H1 (cell line): Measurements from ENCODE around the gene TNRC6A. TPM values are rescaled to one million over a fixed set of nuclear protein-coding genes. Genes with fewer than 3 reads are reported as not detected.

Experiments
- CTCF ChIA-PET: fragments of 300-600 bp; sonication (Branson Sonifier 250); formaldehyde crosslinking; loops from one replicate; lab custom pipeline; 2021; ENCODE audit not compliant: partially characterized antibody; lab: Charles Lee
- POLR2A ChIA-PET: fragments of 300-600 bp; sonication (Branson Sonifier 250); formaldehyde crosslinking; loops from one replicate; lab custom pipeline; 2021; ENCODE audit warnings: inconsistent platforms; ENCODE audit not compliant: partially characterized antibody; lab: Charles Lee
- DNase-seq, 2 experiments: peaks; one replicate each; pipeline versions ENCODE4 v3.0.0 to v3.0.0-alpha.2; 2010 to 2022; ENCODE audit warnings: low spot score in 2 of 2, low read depth in 1 of 2, mixed read lengths in 1 of 2
- FAIRE-seq: peaks from 2 replicates; lab custom pipeline; 2011; peaks lifted over from hg19 to GRCh38; lab: Jason Lieb, UNC
- H2AFZ ChIP-seq: 2 replicates; pipeline ENCODE4 v1.8.1; 2012; ENCODE audit warnings: low read length, inconsistent platforms
- H2AK5ac ChIP-seq: 2 replicates; pipeline ENCODE4 v1.6.1; 2013; ENCODE audit warnings: low read depth, low read length
- H2BK120ac ChIP-seq: replicated peaks from 2 replicates; pipeline ENCODE3; 2013; ENCODE audit warnings: low read depth, low read length, inconsistent platforms
- H2BK12ac ChIP-seq: 2 replicates; pipeline ENCODE4 v1.6.1; 2013; ENCODE audit warnings: low read depth, low read length
- H2BK15ac ChIP-seq: 2 replicates; pipeline ENCODE4 v1.6.1; 2013; ENCODE audit warnings: low read length
- H2BK20ac ChIP-seq: 2 replicates; pipeline ENCODE4 v1.6.1; 2013; ENCODE audit warnings: low read length
- H2BK5ac ChIP-seq: 2 replicates; pipeline ENCODE4 v1.6.1; 2013; ENCODE audit warnings: low read depth, low read length
- H3K14ac ChIP-seq: 2 replicates; pipeline ENCODE4 v1.6.1; 2013; ENCODE audit warnings: inconsistent platforms; ENCODE audit not compliant: insufficient read length
- H3K18ac ChIP-seq: 2 replicates; pipeline ENCODE4 v1.6.1; 2013; ENCODE audit warnings: low read length; ENCODE audit errors: extremely low read depth
- H3K23ac ChIP-seq: 2 replicates; pipeline ENCODE4 v1.6.1; 2013; ENCODE audit warnings: inconsistent platforms; ENCODE audit not compliant: insufficient read length
- H3K23me2 ChIP-seq: 2 replicates; pipeline ENCODE4 v1.6.1; 2013; ENCODE audit warnings: low read depth, low read length
- H3K27ac ChIP-seq: 2 replicates; pipeline ENCODE4 v1.6.1; 2011; ENCODE audit warnings: low read depth, low read length, inconsistent platforms
- H3K27me3 ChIP-seq, 4 experiments: replicated peaks in 1 of 4; 1 replicate in 1 of 4; 2 replicates in 3 of 4; pipeline versions ENCODE4 v1.6.1 to v1.8.1; 2011 to 2013; ENCODE audit warnings: low read length in 3 of 4, mild to moderate bottlenecking in 3 of 4, inconsistent platforms in 2 of 4, mixed read lengths in 2 of 4, moderate library complexity in 1 of 4; ENCODE audit not compliant: control insufficient read depth in 3 of 4, insufficient read depth in 3 of 4; ENCODE audit errors: extremely low read depth in 1 of 4
- H3K36me3 ChIP-seq, 4 experiments: 2 replicates each; pipeline versions ENCODE4 v1.6.1 to v1.8.1; 2011 to 2013; ENCODE audit warnings: mild to moderate bottlenecking in 4 of 4, low read length in 3 of 4, moderate library complexity in 2 of 4, control low read depth in 1 of 4, inconsistent platforms in 1 of 4; ENCODE audit not compliant: insufficient read depth in 4 of 4, control insufficient read depth in 2 of 4
- H3K4ac ChIP-seq: replicated peaks from 2 replicates; pipeline ENCODE3; 2013; ENCODE audit warnings: low read length, low read depth, mixed read lengths, inconsistent platforms; ENCODE audit not compliant: insufficient read length
- H3K4me1 ChIP-seq, 4 experiments: replicated peaks in 1 of 4; 1 replicate in 1 of 4; 2 replicates in 3 of 4; pipeline versions ENCODE4 v1.6.1 to v1.8.1; 2011 to 2013; ENCODE audit warnings: low read length in 3 of 4, inconsistent platforms in 2 of 4, mixed read lengths in 1 of 4; ENCODE audit not compliant: insufficient read depth in 4 of 4, control insufficient read depth in 3 of 4
- H3K4me2 ChIP-seq, 2 experiments: 2 replicates each; pipeline versions ENCODE4 v1.6.1 to v1.8.1; 2011 to 2013; ENCODE audit warnings: low read depth in 2 of 2, low read length in 2 of 2, control low read depth in 1 of 2, inconsistent platforms in 1 of 2, mild to moderate bottlenecking in 1 of 2; ENCODE audit not compliant: insufficient read depth in 1 of 2
- H3K4me3 ChIP-seq, 4 experiments: fragments of 200-600, 300-600 bp in 1 of 4; sonication (generic), shearing (Covaris generic), sonication (Bioruptor Twin) in 1 of 4; 2 replicates each; pipeline versions ENCODE4 v1.5.1 to v1.8.1; 2011 to 2016; ENCODE audit warnings: low read length in 4 of 4, low read depth in 3 of 4, control low read depth in 2 of 4, inconsistent platforms in 2 of 4, mild to moderate bottlenecking in 2 of 4, mixed read lengths in 1 of 4, moderate library complexity in 1 of 4; ENCODE audit not compliant: insufficient read depth in 2 of 4; ENCODE audit errors: extremely low read depth in 1 of 4
- H3K56ac ChIP-seq: replicated peaks from 2 replicates; pipeline ENCODE3; 2013; ENCODE audit warnings: low read depth, mild to moderate bottlenecking, mixed read lengths, low read length, inconsistent platforms; ENCODE audit not compliant: insufficient read length
- H3K79me1 ChIP-seq: 2 replicates; pipeline ENCODE4 v1.6.1; 2013; ENCODE audit warnings: low read depth, low read length, control low read depth
- H3K79me2 ChIP-seq, 2 experiments: 2 replicates each; pipeline versions ENCODE4 v1.6.1 to v1.8.1; 2012 to 2013; ENCODE audit warnings: low read length in 2 of 2, mild to moderate bottlenecking in 2 of 2, inconsistent platforms in 1 of 2; ENCODE audit not compliant: insufficient read depth in 2 of 2, control insufficient read depth in 1 of 2
- H3K9ac ChIP-seq, 4 experiments: replicated peaks in 1 of 4; 1 replicate in 1 of 4; 2 replicates in 3 of 4; pipeline versions ENCODE4 v1.6.1 to v1.8.1; 2011 to 2013; ENCODE audit warnings: low read depth in 3 of 4, low read length in 3 of 4, control low read depth in 2 of 4, mild to moderate bottlenecking in 2 of 4, moderate library complexity in 2 of 4, inconsistent platforms in 1 of 4; ENCODE audit errors: extremely low read depth in 1 of 4
- H3K9me3 ChIP-seq, 2 experiments: 2 replicates each; pipeline versions ENCODE4 v1.6.1 to v1.8.1; 2012 to 2013; ENCODE audit warnings: mild to moderate bottlenecking in 2 of 2, moderate library complexity in 2 of 2, control low read depth in 1 of 2, inconsistent platforms in 1 of 2, low read depth in 1 of 2, low read length in 1 of 2, mixed read lengths in 1 of 2; ENCODE audit not compliant: insufficient read depth in 2 of 2
- H4K20me1 ChIP-seq, 2 experiments: replicated peaks in 1 of 2; 2 replicates each; pipeline versions ENCODE3 to v1.8.1; 2011 to 2013; ENCODE audit warnings: inconsistent platforms in 2 of 2, low read length in 2 of 2, mild to moderate bottlenecking in 1 of 2; ENCODE audit not compliant: insufficient read depth in 2 of 2, control insufficient read depth in 1 of 2
- H4K5ac ChIP-seq: 2 replicates; pipeline ENCODE4 v1.6.1; 2013; ENCODE audit warnings: low read length, low read depth, mixed read lengths, inconsistent platforms; ENCODE audit not compliant: insufficient read length
- H4K8ac ChIP-seq: 2 replicates; pipeline ENCODE4 v1.8.0; 2013; ENCODE audit warnings: mild to moderate bottlenecking, moderate library complexity, low read length, inconsistent platforms; ENCODE audit not compliant: insufficient read depth; ENCODE audit errors: extremely low read depth
- H4K91ac ChIP-seq: replicated peaks from 2 replicates; pipeline ENCODE3; 2013; ENCODE audit warnings: low read length, mixed read lengths, inconsistent platforms; ENCODE audit not compliant: insufficient read length
- CBX5 ChIP-seq: fragments of 300-800, 300-1000 bp; sonication (generic); IDR thresholded peaks from 2 replicates; pipeline ENCODE4 v1.7.1; 2016; ENCODE audit warnings: antibody characterized with exemption, low read length, low read depth
- EZH2 ChIP-seq: fragments of 200-600 bp; sonication (generic); IDR thresholded peaks from 2 replicates; pipeline ENCODE4 v1.7.1; 2012; ENCODE audit warnings: low read depth, mild to moderate bottlenecking, moderate library complexity, low read length, inconsistent platforms; ENCODE audit not compliant: severe bottlenecking
- HDAC2 ChIP-seq, 2 experiments: fragments of 300-600 bp in 1 of 2; sonication (generic) in 1 of 2; IDR thresholded peaks; 2 replicates each; pipeline ENCODE4 v1.6.1; 2011 to 2012; ENCODE audit warnings: low read depth in 2 of 2, low read length in 2 of 2, mild to moderate bottlenecking in 2 of 2, moderate library complexity in 2 of 2, borderline replicate concordance in 1 of 2, inconsistent platforms in 1 of 2
- KDM4A ChIP-seq: IDR thresholded peaks from one replicate; pipeline ENCODE4 v1.7.1; 2012; ENCODE audit warnings: low read depth, mild to moderate bottlenecking, moderate library complexity, low read length, inconsistent platforms; ENCODE audit not compliant: severe bottlenecking
- PHF8 ChIP-seq: fragments of 200-600 bp; sonication (generic); conservative IDR thresholded peaks from 2 replicates; pipeline ENCODE4 v1.7.1; 2012; ENCODE audit warnings: low read depth, mild to moderate bottlenecking, inconsistent platforms, low read length, moderate library complexity
- WGBS, 2 experiments: shearing (Covaris generic) in 1 of 2; methylation state at CpG; one replicate each; pipeline versions ENCODE4 v1.1.6 to v1.1.7; 2013 to 2015; ENCODE audit warnings: low lambda C conversion rate in 2 of 2, mixed read lengths in 2 of 2, inconsistent platforms in 1 of 2, low coverage in 1 of 2, missing lambda C conversion rate in 1 of 2; ENCODE audit not compliant: insufficient replicate concordance in 2 of 2, insufficient coverage in 1 of 2, insufficient read length in 1 of 2; ENCODE audit errors: extremely low coverage in 1 of 2, missing lambda C conversion rate in 1 of 2; 5-methylcytosine and 5-hydroxymethylcytosine counted together
- polyA plus RNA-seq, 7 experiments: library from polyadenylated mRNA; depleted of rRNA in 3 of 7; stranded (reverse) in 5 of 7; unstranded in 2 of 7; fragments of >200 nt in 5 of 7; fragments of 200-250 nt in 2 of 7; gene quantifications; 1 replicate in 5 of 7; 2 replicates in 1 of 7; 4 replicates in 1 of 7; pipeline versions ENCODE4 v1.2.1 to v1.2.3, GENCODE V29; 2011 to 2013; ENCODE audit warnings: missing spikeins in 2 of 7, mixed read lengths in 2 of 7
- total RNA-seq: library from RNA; stranded (reverse); fragmentation: NEBNext Ultra II Directional; extraction: Animal tissue kit (Norgen Biotek cat#: 25700); gene quantifications from 2 replicates; pipeline ENCODE4 v1.2.1, GENCODE V29; 2021
- TF ChIP-seq, protein P1 (sequence below): IDR thresholded peaks from 2 replicates; pipeline ENCODE4 v1.6.1; 2012; ENCODE audit warnings: inconsistent platforms
- TF ChIP-seq, protein P2 (sequence below), 3 experiments: IDR thresholded peaks; 1 replicate in 2 of 3; 2 replicates in 1 of 3; pipeline versions ENCODE4 v1.5.1 to v1.6.1; 2011; ENCODE audit warnings: low read length in 3 of 3, mild to moderate bottlenecking in 3 of 3, inconsistent platforms in 2 of 3, low read depth in 1 of 3, moderate library complexity in 1 of 3; ENCODE audit not compliant: insufficient read depth in 1 of 3; ENCODE audit errors: control extremely low read depth in 1 of 3
- TF ChIP-seq, protein P3 (sequence below): IDR thresholded peaks from 2 replicates; pipeline ENCODE4 v1.6.1; 2011; ENCODE audit warnings: low read depth, mild to moderate bottlenecking, low read length; ENCODE audit not compliant: insufficient read depth

TNRC6A gene
- total and polyA plus RNA-seq, 2 of the 8 experiments (the other 6 are each of a cell fraction or from before 2014, with no cell fraction given): 67.6 to 103 TPM

- H4K20me1 ChIP-seq: peaks cover 33 to 40% of the 10 kb centered on the region in 2 experiments
- H3K4ac ChIP-seq: no peak overlapping the region
- H3K14ac ChIP-seq: no peak overlapping the region
- peaks cover 0 to 9% (median under 1%) of the 10 kb centered on the region in 4 experiments; a peak in 3 of 7 replicates for H3K4me1 ChIP-seq
- H3K4me2 ChIP-seq: no peak overlapping the region
- H3K79me1 ChIP-seq: peaks cover 10% of the 10 kb centered on the region; the same call in 1 of the 2 replicates
- H2BK5ac ChIP-seq: no peak overlapping the region
- H3K4me3 ChIP-seq: no peak overlapping the region
- no peak overlapping the region for H4K91ac ChIP-seq
- H2AFZ ChIP-seq: no peak overlapping the region
- no peak overlapping the region for H3K56ac ChIP-seq
- ChIA-PET CTCF (interaction anchor here (1.5 kb wide), 1 partner anchor 12 kb away, joined by 3 read pairs; no protein-coding TSS in a partner anchor), POLR2A (interaction anchor here (0.9 to 2.7 kb wide), 6 partner anchors 8 to 16 kb away, joined by 3 to 9 read pairs (median 4); no protein-coding TSS in a partner anchor)
- DNase-seq (no peak), FAIRE-seq (no peak)
- no peaks in the 10 kb centered on the region for H3K23me2 ChIP-seq
- H2AK5ac ChIP-seq: no peak overlapping the region
- H3K9me3 ChIP-seq: no peaks in the 10 kb centered on the region
- H3K27ac ChIP-seq: no peak overlapping the region
- H3K9ac ChIP-seq: no peak overlapping the region
- H2BK15ac ChIP-seq: no peak overlapping the region
- no peak overlapping the region for H4K5ac ChIP-seq
- H4K8ac ChIP-seq: no peak overlapping the region
- no peak overlapping the region for H3K18ac ChIP-seq
- WGBS, 2 experiments: 90% methylated on average over 2 of the region's 2 CpGs; no CpG with 5 or more reads in 1 of the 2 experiments
- no peaks in the 10 kb centered on the region; a peak in 1 of 7 replicates for H3K27me3 ChIP-seq
- H3K79me2 ChIP-seq: peaks cover 29 to 100% of the 10 kb centered on the region in 2 experiments
- H3K23ac ChIP-seq: no peak overlapping the region
- H2BK120ac ChIP-seq: no peak overlapping the region
- no peak overlapping the region for H2BK20ac ChIP-seq
- no peak overlapping the region for H2BK12ac ChIP-seq
- H3K36me3 ChIP-seq: peaks cover 0 to 23% (median 5%) of the 10 kb centered on the region in 4 experiments; a peak in 5 of 8 replicates
- no peak for TF ChIP-seq HDAC2 (IDR thresholded peaks at IDR 0.05; ENCODE audit: borderline replicate concordance in 1 of 2, low read depth in 2 of 2, low read length in 2 of 2)
- TF ChIP-seq, protein P1, sequence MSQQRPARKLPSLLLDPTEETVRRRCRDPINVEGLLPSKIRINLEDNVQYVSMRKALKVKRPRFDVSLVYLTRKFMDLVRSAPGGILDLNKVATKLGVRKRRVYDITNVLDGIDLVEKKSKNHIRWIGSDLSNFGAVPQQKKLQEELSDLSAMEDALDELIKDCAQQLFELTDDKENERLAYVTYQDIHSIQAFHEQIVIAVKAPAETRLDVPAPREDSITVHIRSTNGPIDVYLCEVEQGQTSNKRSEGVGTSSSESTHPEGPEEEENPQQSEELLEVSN: no peak
- TF ChIP-seq, protein P2, sequence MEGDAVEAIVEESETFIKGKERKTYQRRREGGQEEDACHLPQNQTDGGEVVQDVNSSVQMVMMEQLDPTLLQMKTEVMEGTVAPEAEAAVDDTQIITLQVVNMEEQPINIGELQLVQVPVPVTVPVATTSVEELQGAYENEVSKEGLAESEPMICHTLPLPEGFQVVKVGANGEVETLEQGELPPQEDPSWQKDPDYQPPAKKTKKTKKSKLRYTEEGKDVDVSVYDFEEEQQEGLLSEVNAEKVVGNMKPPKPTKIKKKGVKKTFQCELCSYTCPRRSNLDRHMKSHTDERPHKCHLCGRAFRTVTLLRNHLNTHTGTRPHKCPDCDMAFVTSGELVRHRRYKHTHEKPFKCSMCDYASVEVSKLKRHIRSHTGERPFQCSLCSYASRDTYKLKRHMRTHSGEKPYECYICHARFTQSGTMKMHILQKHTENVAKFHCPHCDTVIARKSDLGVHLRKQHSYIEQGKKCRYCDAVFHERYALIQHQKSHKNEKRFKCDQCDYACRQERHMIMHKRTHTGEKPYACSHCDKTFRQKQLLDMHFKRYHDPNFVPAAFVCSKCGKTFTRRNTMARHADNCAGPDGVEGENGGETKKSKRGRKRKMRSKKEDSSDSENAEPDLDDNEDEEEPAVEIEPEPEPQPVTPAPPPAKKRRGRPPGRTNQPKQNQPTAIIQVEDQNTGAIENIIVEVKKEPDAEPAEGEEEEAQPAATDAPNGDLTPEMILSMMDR (IDR thresholded peaks at IDR 0.05; ENCODE audit: control extremely low read depth in 1 of 3, insufficient read depth in 1 of 3, low read depth in 1 of 3, low read length in 3 of 3): no peak
- TF ChIP-seq, protein P3, sequence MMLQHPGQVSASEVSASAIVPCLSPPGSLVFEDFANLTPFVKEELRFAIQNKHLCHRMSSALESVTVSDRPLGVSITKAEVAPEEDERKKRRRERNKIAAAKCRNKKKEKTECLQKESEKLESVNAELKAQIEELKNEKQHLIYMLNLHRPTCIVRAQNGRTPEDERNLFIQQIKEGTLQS: no peak
- TF ChIP-seq PHF8: no peak
- TF ChIP-seq EZH2: no peak
- no peak for TF ChIP-seq CBX5
- no peak for TF ChIP-seq KDM4A
Observed at GRCh38 chr16:24754543-24754942, 25.1 kb downstream of the TNRC6A start.
